ENCODE data around the gene PPIL1. TPM values are rescaled to one million over a fixed set of nuclear protein-coding genes. Genes with fewer than 3 reads are reported as not detected.
A peak's percentile ranks its signal among the peaks of the same experiment; 100 is the strongest.
"Not testable (repeated sequence)": the region's sequence is repeated elsewhere in the genome, so short reads cannot be mapped to it uniquely, and the experiment has no call there.

Gene PPIL1
- total RNA-seq, 4 donors from 2014 or later: 13.5 to 28.5 (median 24.0) TPM

- TF ChIP-seq EP300 (IDR thresholded peaks at IDR 0.05): no peak
- TF ChIP-seq, protein P1, sequence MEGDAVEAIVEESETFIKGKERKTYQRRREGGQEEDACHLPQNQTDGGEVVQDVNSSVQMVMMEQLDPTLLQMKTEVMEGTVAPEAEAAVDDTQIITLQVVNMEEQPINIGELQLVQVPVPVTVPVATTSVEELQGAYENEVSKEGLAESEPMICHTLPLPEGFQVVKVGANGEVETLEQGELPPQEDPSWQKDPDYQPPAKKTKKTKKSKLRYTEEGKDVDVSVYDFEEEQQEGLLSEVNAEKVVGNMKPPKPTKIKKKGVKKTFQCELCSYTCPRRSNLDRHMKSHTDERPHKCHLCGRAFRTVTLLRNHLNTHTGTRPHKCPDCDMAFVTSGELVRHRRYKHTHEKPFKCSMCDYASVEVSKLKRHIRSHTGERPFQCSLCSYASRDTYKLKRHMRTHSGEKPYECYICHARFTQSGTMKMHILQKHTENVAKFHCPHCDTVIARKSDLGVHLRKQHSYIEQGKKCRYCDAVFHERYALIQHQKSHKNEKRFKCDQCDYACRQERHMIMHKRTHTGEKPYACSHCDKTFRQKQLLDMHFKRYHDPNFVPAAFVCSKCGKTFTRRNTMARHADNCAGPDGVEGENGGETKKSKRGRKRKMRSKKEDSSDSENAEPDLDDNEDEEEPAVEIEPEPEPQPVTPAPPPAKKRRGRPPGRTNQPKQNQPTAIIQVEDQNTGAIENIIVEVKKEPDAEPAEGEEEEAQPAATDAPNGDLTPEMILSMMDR (IDR thresholded peaks at IDR 0.05): no peak
- no peak for TF ChIP-seq POLR2A (IDR thresholded peaks at IDR 0.05)
- no peak for TF ChIP-seq POLR2AphosphoS5 (IDR thresholded peaks at IDR 0.05)
- Histone ChIP-seq H3K27ac (peak overlapping the region in 1 of 4 donors; percentile 3), H3K9me3 (no peaks in the 10 kb centered on the region), H3K4me1 (peaks cover 19 to 51% (median 25%) of the 10 kb centered on the region in 3 donors), H3K36me3 (peaks cover 4 to 73% of the 10 kb centered on the region in 2 donors), H3K4me3 (no peak overlapping the region), H3K27me3 (no peaks in the 10 kb centered on the region)
- WGBS, 2 donors (ENCODE audit: low coverage in 1 of 2): 62 to 68% methylated on average over 3 to 4 of the region's 4 CpGs
- ATAC-seq: no peak
Measured at GRCh38 chr6:36904114-36904513, 29.5 kb upstream of the PPIL1 start.

GRCh38 chr6:36897609-36898008 is 23.0 kb upstream of the PPIL1 start:
- Histone ChIP-seq H3K27me3 (no peaks in the 10 kb centered on the region), H3K9me3 (no peaks in the 10 kb centered on the region), H3K4me3 (no peak overlapping the region), H3K27ac (no peak overlapping the region), H3K36me3 (peaks cover 2 to 76% of the 10 kb centered on the region in 2 donors), H3K4me1 (peaks cover 0 to 19% (median 0%) of the 10 kb centered on the region in 3 donors)
- TF ChIP-seq, protein P1 (IDR thresholded peaks at IDR 0.05): peak in 2 of 4 experiments; percentile 8 to 30
- TF ChIP-seq EP300 (IDR thresholded peaks at IDR 0.05): no peak
- no peak for ATAC-seq
- 51 to 74% methylated on average over 2 to 6 of the region's 6 CpGs for WGBS, 2 donors (ENCODE audit: low coverage in 1 of 2)

- no peak for TF ChIP-seq POLR2AphosphoS5 (IDR thresholded peaks at IDR 0.05)
- WGBS, 2 donors (ENCODE audit: low coverage in 1 of 2): 91 to 92% methylated on average over 7 to 8 of the region's 8 CpGs
Measured at GRCh38 chr6:36893976-36894932, 19.7 kb upstream of the PPIL1 start.

DNA sequence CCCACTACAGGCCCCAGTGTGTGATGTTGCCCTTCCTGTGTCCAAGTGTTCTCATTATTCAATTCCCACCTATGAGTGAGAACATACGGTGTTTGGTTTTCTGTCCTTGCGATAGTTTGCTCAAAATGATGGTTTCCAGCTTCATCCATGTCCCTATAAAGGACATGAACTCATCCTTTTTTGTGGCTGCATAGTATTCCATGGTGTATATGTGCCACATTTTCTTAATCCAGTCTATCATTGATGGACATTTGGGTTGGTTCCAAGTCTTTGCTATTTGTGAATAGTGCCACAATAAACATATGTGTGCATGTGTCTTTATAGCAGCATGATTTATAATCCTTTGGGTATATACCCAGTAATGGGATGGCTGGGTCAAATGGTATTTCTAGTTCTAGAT is 16.6 kb upstream of the PPIL1 start:
- not testable (repeated sequence) for H3K4me3 ChIP-seq, H3K27ac ChIP-seq, ATAC-seq, H3K9me3 ChIP-seq, H3K27me3 ChIP-seq
- Histone ChIP-seq H3K4me1 (peaks cover 0 to 59% (median 7%) of the 10 kb centered on the region in 3 donors), H3K36me3 (peaks cover 0 to 33% of the 10 kb centered on the region in 2 donors)
- 92% methylated on average over 2 of the region's 2 CpGs; no CpG with 5 or more reads in 1 of the 2 donors for WGBS, 2 donors (ENCODE audit: low coverage in 1 of 2)

More at GRCh38 chr6:36893976-36894932, 19.7 kb upstream of the PPIL1 start:
- H3K27ac ChIP-seq: peak overlapping the region in 3 of 4 donors; percentile 29 to 56 (median 29)
- no peaks in the 10 kb centered on the region for H3K27me3 ChIP-seq
- peaks cover 0 to 28% (median 0%) of the 10 kb centered on the region in 3 donors for H3K4me1 ChIP-seq
- peak; percentile 53 for ATAC-seq
- H3K36me3 ChIP-seq: peaks cover 0 to 50% of the 10 kb centered on the region in 2 donors
- no peaks in the 10 kb centered on the region for H3K9me3 ChIP-seq
- no peak overlapping the region for H3K4me3 ChIP-seq

DNA sequence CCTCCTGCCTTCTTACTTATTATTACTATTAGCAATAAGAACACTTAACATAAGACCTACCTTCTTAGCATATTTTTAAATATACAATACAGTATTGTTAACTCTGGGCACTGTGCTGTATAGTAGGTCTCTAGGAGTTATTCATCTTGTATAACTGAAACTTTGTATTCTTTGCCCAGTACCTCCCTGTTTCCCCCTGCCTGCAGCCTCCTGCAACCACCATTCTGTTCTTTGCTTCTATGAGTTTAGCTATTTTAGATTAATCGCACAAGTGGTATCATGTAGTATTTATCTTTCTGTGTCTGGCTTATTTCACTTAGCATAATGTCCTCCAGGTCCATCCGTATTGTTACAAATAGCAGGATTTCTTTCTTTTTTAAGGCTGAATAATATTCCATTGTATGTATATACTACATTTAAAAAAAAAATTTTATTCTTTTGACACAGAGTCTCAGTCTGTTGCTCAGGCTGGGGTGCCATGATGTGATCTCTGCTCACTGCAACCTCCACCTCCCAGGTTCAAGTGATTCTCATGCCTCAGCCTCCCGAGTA is 15.6 kb upstream of the PPIL1 start:
- no peak for ATAC-seq
- 87 to 91% methylated on average over 3 of the region's 3 CpGs for WGBS, 2 donors (ENCODE audit: low coverage in 1 of 2)
- TF ChIP-seq EP300 (IDR thresholded peaks at IDR 0.05) (no peak), POLR2AphosphoS5 (IDR thresholded peaks at IDR 0.05) (no peak), POLR2A (IDR thresholded peaks at IDR 0.05) (no peak)
- TF ChIP-seq, protein P1 (IDR thresholded peaks at IDR 0.05): no peak
- peaks cover 0 to 64% (median 11%) of the 10 kb centered on the region in 3 donors for H3K4me1 ChIP-seq
- H3K36me3 ChIP-seq: peaks cover 0 to 23% of the 10 kb centered on the region in 2 donors
- no peaks in the 10 kb centered on the region for H3K9me3 ChIP-seq
- H3K27me3 ChIP-seq: no peaks in the 10 kb centered on the region
- H3K4me3 ChIP-seq: no peak overlapping the region
- H3K27ac ChIP-seq: no peak overlapping the region
